Fibroblast of skin of left quadriceps (primary cell): ENCODE measurements around the gene DAAM2.

Experiments
- DNase-seq, 2 experiments: peaks; one replicate each; pipeline ENCODE4 v3.0.0-alpha.2; 2013; ENCODE audit warnings: low read depth in 2 of 2

The DAAM2 gene

GRCh38 chr6:39953076-39953618, 161.0 kb downstream of the DAAM2 start:
- no peak for DNase-seq
